Memory B cell (primary cell): ENCODE results near the gene SNX13.
A peak's percentile ranks its signal among the peaks of the same experiment; 100 is the strongest.
"Not testable (repeated sequence)": the region's sequence is repeated elsewhere in the genome, so short reads cannot be mapped to it uniquely, and the experiment has no call there.

Experiments used
- ATAC-seq: fragments of 150-1000 bp; cut with Tn5 transposase; 2 replicates; pipeline ENCODE4 v1.10.0; 2021; ENCODE audit warnings: low read depth, mild to moderate bottlenecking, moderate library complexity
- DNase-seq, 2 donors: peaks; one replicate each; pipeline ENCODE4 v3.0.0; 2022; ENCODE audit warnings: low spot score in 2 of 2
- H3K27ac Mint-ChIP-seq: one replicate; pipeline ENCODE4 v1.8.0; 2022; ENCODE audit warnings: mild to moderate bottlenecking, moderate library complexity, mixed read lengths
- H3K27me3 Mint-ChIP-seq: one replicate; pipeline ENCODE4 v1.8.0; 2022; ENCODE audit warnings: mixed read lengths
- H3K36me3 Mint-ChIP-seq: one replicate; pipeline ENCODE4 v1.8.0; 2022; ENCODE audit warnings: mild to moderate bottlenecking, mixed read lengths
- H3K4me1 Mint-ChIP-seq: one replicate; pipeline ENCODE4 v1.8.0; 2022; ENCODE audit warnings: mixed read lengths
- H3K4me3 Mint-ChIP-seq: one replicate; pipeline ENCODE4 v1.8.0; 2022; ENCODE audit warnings: mild to moderate bottlenecking, moderate library complexity, mixed read lengths
- H3K9me3 Mint-ChIP-seq: one replicate; pipeline ENCODE4 v1.8.0; 2022; ENCODE audit warnings: mixed read lengths

SNX13 gene

DNA sequence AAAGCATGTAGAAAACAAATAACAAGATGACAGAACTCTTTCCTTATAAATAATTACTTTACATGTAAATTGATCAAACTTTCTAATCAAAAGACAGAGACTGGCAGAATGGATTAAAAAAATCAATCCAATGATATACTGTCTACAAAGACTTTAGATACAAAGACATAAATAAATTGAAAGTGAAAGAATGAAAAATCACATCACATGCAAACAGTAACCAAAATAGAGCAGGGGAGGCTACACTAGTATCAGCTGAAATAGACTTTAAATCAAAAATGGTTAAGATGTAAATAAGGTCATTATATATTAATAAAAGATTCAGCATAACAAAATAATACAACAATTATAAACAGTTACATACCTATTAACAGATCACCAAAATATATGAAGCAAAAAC is 97.3 kb downstream of the SNX13 start:
- Mint-ChIP-seq H3K36me3 (peaks cover 48% of the 10 kb centered on the region), H3K27me3 (no peaks in the 10 kb centered on the region), H3K9me3 (peaks cover 4% of the 10 kb centered on the region), H3K27ac (no peak overlapping the region), H3K4me3 (no peak overlapping the region), H3K4me1 (peaks cover 14% of the 10 kb centered on the region)
- DNase-seq (no peak), ATAC-seq (no peak)

GRCh38 chr7:17832820-17833355 is 107.4 kb downstream of the SNX13 start:
- Mint-ChIP-seq H3K9me3 (no peaks in the 10 kb centered on the region), H3K27ac (no peak overlapping the region)

DNA sequence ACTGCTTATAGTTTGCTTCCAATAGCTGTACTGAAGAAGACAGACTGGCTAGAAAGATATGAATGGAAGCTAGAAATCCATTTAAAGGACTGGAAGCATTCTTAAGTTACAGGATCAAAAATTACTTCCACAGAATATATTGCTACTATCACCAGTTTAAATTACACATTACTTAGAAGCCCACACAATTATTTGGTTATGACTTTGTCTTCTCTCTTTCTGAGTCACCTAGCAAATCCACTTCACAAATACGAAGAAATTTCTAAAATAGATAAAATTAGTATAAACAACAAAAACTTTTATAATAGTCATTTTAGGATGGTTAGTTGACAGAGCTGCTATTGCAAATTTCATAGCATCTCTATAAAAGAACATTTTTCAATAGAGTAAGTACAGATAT is 108.1 kb downstream of the SNX13 start:
- DNase-seq (no peak), ATAC-seq (no peak)
- no peak overlapping the region for H3K27ac Mint-ChIP-seq
- no peaks in the 10 kb centered on the region for H3K9me3 Mint-ChIP-seq
- no peaks in the 10 kb centered on the region for H3K27me3 Mint-ChIP-seq
- peaks cover 5% of the 10 kb centered on the region for H3K36me3 Mint-ChIP-seq
- H3K4me1 Mint-ChIP-seq: no peaks in the 10 kb centered on the region
- no peak overlapping the region for H3K4me3 Mint-ChIP-seq

More at GRCh38 chr7:17832820-17833355, 107.4 kb downstream of the SNX13 start:
- Mint-ChIP-seq H3K4me1 (no peaks in the 10 kb centered on the region), H3K27me3 (no peaks in the 10 kb centered on the region), H3K36me3 (peaks cover 6% of the 10 kb centered on the region), H3K4me3 (no peak overlapping the region)
- no peak for DNase-seq
- no peak for ATAC-seq

DNA sequence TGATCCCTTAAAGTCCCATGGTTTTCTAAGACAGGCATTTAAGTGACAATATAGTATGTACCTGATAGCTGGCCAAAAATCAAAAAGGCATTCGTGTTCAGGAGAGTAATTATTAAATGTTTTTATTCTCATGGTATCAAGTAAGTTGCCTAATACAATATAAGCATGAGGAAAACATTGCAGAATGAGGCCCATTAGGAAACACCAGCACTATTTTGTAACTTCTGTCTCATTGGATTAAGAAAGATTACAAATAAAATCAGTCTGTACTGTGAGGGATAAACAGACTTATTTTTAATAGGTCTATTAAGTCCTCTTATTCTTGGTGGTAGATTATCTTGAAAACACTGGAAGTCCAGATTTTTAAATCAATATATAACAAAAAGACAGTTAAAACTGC is 110.1 kb downstream of the SNX13 start:
- Mint-ChIP-seq H3K4me1 (no peaks in the 10 kb centered on the region), H3K9me3 (no peaks in the 10 kb centered on the region), H3K27ac (no peak overlapping the region), H3K27me3 (no peaks in the 10 kb centered on the region), H3K36me3 (peaks cover 9% of the 10 kb centered on the region), H3K4me3 (no peak overlapping the region)
- DNase-seq: no peak
- no peak for ATAC-seq

DNA sequence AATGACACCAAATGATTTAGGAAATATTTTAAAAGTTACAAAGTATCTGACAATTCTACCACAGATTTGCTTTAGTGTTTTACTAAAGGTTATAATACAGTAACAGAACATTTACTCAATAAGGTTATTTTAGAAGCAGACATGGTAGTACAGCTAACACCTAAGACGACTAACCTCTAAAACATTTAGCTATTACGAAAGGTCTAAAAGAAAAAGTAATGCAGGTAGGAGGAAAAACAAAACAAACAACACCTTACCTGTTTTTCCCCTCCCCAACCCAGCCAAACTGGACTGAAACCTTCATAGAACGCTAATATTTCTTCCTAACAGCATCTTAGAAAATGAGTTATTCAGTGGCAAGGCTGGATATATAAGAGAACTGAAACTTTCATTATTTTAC is 111.3 kb downstream of the SNX13 start:
- ATAC-seq (no peak), DNase-seq (no peak)
- Mint-ChIP-seq H3K27ac (no peak overlapping the region), H3K4me1 (no peaks in the 10 kb centered on the region), H3K4me3 (no peak overlapping the region), H3K36me3 (peaks cover 9% of the 10 kb centered on the region), H3K9me3 (no peaks in the 10 kb centered on the region), H3K27me3 (no peaks in the 10 kb centered on the region)

DNA sequence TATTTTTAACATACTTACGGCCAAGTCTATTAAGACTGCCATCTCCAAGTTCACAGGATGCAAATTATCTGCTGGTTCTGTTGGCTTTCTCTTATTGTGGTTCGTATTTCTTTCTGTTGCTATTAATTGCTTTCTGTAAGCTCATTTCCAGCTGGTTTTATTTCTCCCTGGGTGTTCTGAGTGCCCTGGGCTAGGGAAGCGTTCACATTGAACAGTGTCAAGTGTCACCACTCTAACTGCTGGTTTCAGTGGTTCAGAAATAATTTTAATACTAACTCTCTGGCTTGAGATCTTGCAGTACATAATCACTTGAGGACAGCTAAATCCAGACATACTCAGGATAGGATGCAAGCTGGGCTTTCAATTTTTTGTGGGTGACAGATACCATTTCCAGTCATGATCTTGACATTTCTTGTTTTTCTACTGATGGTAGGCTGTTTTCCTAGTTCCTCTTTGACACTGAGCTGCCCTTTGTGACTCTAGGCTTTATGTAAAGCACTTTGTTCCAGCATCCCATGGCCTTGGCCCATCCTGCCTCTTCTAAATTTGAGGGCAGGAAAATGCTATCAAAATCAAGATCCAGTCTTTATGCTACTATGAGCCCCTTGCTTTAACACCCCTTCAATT is 117.6 kb downstream of the SNX13 start:
- no peak for DNase-seq
- H3K36me3 Mint-ChIP-seq: peaks cover 29% of the 10 kb centered on the region
- H3K4me1 Mint-ChIP-seq: no peaks in the 10 kb centered on the region
- H3K27ac Mint-ChIP-seq: peak overlapping the region; percentile 24
- ATAC-seq: no peak
- H3K4me3 Mint-ChIP-seq: no peak overlapping the region
- no peaks in the 10 kb centered on the region for H3K27me3 Mint-ChIP-seq
- H3K9me3 Mint-ChIP-seq: no peaks in the 10 kb centered on the region

GRCh38 chr7:17816903-17817302 is 123.4 kb downstream of the SNX13 start:
- H3K27ac Mint-ChIP-seq: no peak overlapping the region
- ATAC-seq (no peak), DNase-seq (no peak)
- peaks cover 32% of the 10 kb centered on the region for H3K36me3 Mint-ChIP-seq
- H3K4me3 Mint-ChIP-seq: no peak overlapping the region
- peaks cover 2% of the 10 kb centered on the region for H3K9me3 Mint-ChIP-seq
- no peaks in the 10 kb centered on the region for H3K27me3 Mint-ChIP-seq
- no peaks in the 10 kb centered on the region for H3K4me1 Mint-ChIP-seq

DNA sequence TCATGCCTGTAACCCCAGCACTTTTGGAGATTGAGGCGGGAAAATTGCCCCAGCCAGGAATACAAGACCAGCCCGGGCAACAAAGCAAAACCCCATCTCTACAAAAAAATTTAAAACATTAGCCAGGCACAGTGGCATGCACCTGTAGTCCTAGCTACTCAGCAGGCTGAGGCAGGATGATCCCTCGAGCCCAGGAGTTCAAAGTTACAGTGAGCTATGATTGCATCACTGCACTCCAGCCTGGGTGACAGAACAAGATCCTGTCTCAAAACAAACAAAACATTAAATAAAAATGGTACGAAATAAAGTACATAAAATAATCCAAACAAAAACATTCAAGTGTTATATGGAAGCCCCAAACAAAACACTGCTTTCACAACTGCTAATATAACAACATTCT is 125.0 kb downstream of the SNX13 start:
- Mint-ChIP-seq H3K4me1 (no peaks in the 10 kb centered on the region), H3K27me3 (no peaks in the 10 kb centered on the region), H3K4me3 (no peak overlapping the region), H3K27ac (no peak overlapping the region), H3K9me3 (peaks cover 5% of the 10 kb centered on the region), H3K36me3 (peaks cover 37% of the 10 kb centered on the region)
- no peak for ATAC-seq
- no peak for DNase-seq

- no peaks in the 10 kb centered on the region for H3K27me3 Mint-ChIP-seq
- no peak overlapping the region for H3K4me3 Mint-ChIP-seq
- DNase-seq (no peak), ATAC-seq (no peak)
- H3K4me1 Mint-ChIP-seq: no peaks in the 10 kb centered on the region
- H3K27ac Mint-ChIP-seq: no peak overlapping the region
- H3K36me3 Mint-ChIP-seq: peaks cover 45% of the 10 kb centered on the region
- peaks cover 5% of the 10 kb centered on the region for H3K9me3 Mint-ChIP-seq
Measured at GRCh38 chr7:17814058-17814457, 126.2 kb downstream of the SNX13 start.

DNA sequence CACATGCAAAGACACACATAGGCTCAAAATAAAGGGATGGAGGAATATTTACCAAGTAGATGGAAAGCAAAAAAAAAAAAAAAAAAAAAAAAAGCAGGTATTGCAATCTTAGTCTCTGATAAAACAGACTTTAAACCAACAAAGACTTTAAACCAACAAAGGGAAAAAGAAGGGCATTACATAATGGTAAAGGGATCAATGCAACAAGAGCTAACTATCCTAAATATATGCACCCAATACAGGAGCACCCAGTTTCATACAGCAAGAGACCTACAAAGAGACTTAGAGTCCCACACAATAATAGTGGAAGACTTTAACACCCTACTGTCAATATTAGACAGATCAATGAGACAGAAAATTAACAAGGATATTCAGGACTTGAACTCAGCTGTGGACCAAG is 131.1 kb downstream of the SNX13 start:
- not testable (repeated sequence) for H3K4me3 Mint-ChIP-seq, H3K4me1 Mint-ChIP-seq, H3K27ac Mint-ChIP-seq, H3K9me3 Mint-ChIP-seq, DNase-seq, H3K27me3 Mint-ChIP-seq, ATAC-seq
- peaks cover 51% of the 10 kb centered on the region for H3K36me3 Mint-ChIP-seq

GRCh38 chr7:17807242-17807641 is 133.1 kb downstream of the SNX13 start:
- no peak for ATAC-seq
- no peak overlapping the region for H3K4me3 Mint-ChIP-seq
- H3K9me3 Mint-ChIP-seq: peaks cover 3% of the 10 kb centered on the region
- DNase-seq: no peak
- H3K27ac Mint-ChIP-seq: no peak overlapping the region
- H3K27me3 Mint-ChIP-seq: no peaks in the 10 kb centered on the region
- peaks cover 46% of the 10 kb centered on the region for H3K36me3 Mint-ChIP-seq
- H3K4me1 Mint-ChIP-seq: no peaks in the 10 kb centered on the region

DNA sequence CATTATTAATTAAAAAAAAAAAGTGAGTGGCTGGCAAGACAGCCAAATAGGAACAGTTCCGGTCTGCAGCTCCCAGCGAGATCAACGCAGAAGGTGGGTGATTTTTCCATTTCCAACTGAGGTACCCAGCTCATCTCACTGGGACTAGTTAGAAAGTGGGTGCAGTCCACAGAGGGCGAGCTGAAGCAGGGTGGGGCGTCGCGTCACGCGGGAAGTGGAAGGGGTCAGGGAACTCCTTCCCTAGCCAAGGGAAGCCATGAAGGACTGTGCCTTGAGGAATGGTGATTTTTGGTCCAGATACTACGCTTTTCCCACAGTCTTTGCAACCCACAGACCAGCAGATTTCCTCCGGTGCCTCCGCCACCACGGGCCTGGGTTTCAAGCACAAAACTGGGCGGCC is 133.7 kb downstream of the SNX13 start:
- H3K4me1 Mint-ChIP-seq: no peaks in the 10 kb centered on the region
- H3K27ac Mint-ChIP-seq: no peak overlapping the region
- ATAC-seq (no peak), DNase-seq (no peak)
- no peaks in the 10 kb centered on the region for H3K27me3 Mint-ChIP-seq
- peaks cover 2% of the 10 kb centered on the region for H3K9me3 Mint-ChIP-seq
- peaks cover 42% of the 10 kb centered on the region for H3K36me3 Mint-ChIP-seq
- H3K4me3 Mint-ChIP-seq: no peak overlapping the region

DNA sequence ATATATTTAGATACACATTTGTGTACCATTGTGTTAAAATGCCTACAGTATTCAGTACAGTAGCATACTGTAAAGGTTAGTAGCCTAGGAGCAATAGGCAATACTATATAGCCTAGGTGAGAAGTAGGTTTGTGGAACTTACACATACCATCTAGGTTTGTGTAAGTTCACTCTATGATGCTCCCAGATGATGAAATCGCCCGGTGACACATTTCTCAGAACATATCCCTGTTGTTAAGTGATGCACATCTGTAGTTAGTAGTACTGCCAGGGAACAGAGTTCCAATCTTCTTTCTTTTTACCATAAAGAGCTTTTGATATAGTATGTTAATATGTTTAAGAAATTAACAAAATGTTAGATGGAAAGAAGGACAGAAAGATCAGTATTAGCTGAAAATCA is 138.2 kb downstream of the SNX13 start:
- H3K9me3 Mint-ChIP-seq: no peaks in the 10 kb centered on the region
- H3K4me3 Mint-ChIP-seq: no peak overlapping the region
- no peaks in the 10 kb centered on the region for H3K27me3 Mint-ChIP-seq
- H3K27ac Mint-ChIP-seq: no peak overlapping the region
- peaks cover 38% of the 10 kb centered on the region for H3K36me3 Mint-ChIP-seq
- ATAC-seq (no peak), DNase-seq (no peak)
- no peaks in the 10 kb centered on the region for H3K4me1 Mint-ChIP-seq

- no peak overlapping the region for H3K4me3 Mint-ChIP-seq
- H3K9me3 Mint-ChIP-seq: no peaks in the 10 kb centered on the region
- no peak overlapping the region for H3K27ac Mint-ChIP-seq
- no peak for ATAC-seq
- no peaks in the 10 kb centered on the region for H3K4me1 Mint-ChIP-seq
- DNase-seq: no peak
- peaks cover 23% of the 10 kb centered on the region for H3K36me3 Mint-ChIP-seq
- H3K27me3 Mint-ChIP-seq: no peaks in the 10 kb centered on the region
Measured at GRCh38 chr7:17792075-17792936, 148.0 kb downstream of the SNX13 start.
